ENCODE data around the gene ACP2. TPM values are rescaled to one million over a fixed set of nuclear protein-coding genes. Genes with fewer than 3 reads are reported as not detected.
"Not testable (repeated sequence)": the region's sequence is repeated elsewhere in the genome, so short reads cannot be mapped to it uniquely, and the experiment has no call there.

The ACP2 gene
- polyA plus RNA-seq, 1 donor = 20.9 TPM

GRCh38 chr11:47202576-47202975, 46.0 kb downstream of the ACP2 start:
- DNase-seq (ENCODE audit: low read depth) = no peak

- DNase-seq (ENCODE audit: low read depth) = no peak
Observed at GRCh38 chr11:47201015-47201414, 47.6 kb downstream of the ACP2 start.

GRCh38 chr11:47198161-47198560, 50.5 kb downstream of the ACP2 start:
- DNase-seq (ENCODE audit: low read depth) = not testable (repeated sequence)

- no peak for DNase-seq (ENCODE audit: low read depth)
Observed at GRCh38 chr11:47192111-47192510, 56.5 kb downstream of the ACP2 start.

GRCh38 chr11:47191137-47191536, 57.5 kb downstream of the ACP2 start:
- not testable (repeated sequence) for DNase-seq (ENCODE audit: low read depth)

Other genes starting within 250 kb of the ACP2 start
- 88.0 TPM for gene ARFGAP2, start 71.9 kb downstream of the ACP2 start, polyA plus RNA-seq (ENCODE audit: insufficient read length)
- gene PACSIN3, start 62.4 kb downstream of the ACP2 start, polyA plus RNA-seq (ENCODE audit: insufficient read length) = 250 TPM
- gene DDB2, start 33.8 kb downstream of the ACP2 start, polyA plus RNA-seq (ENCODE audit: insufficient read length) = 12.7 TPM
- gene NR1H3, start 9.2 kb upstream of the ACP2 start, polyA plus RNA-seq (ENCODE audit: insufficient read length) = 16.2 TPM
- 31.6 TPM for gene MADD, start 21.3 kb upstream of the ACP2 start, polyA plus RNA-seq (ENCODE audit: insufficient read length)
- gene MYBPC3, start 103.9 kb upstream of the ACP2 start, polyA plus RNA-seq (ENCODE audit: insufficient read length) = 0.75 TPM
- gene SPI1, start 129.7 kb upstream of the ACP2 start, polyA plus RNA-seq (ENCODE audit: insufficient read length) = 6.7 TPM
- 35.3 TPM for gene SLC39A13, start 159.8 kb upstream of the ACP2 start, polyA plus RNA-seq (ENCODE audit: insufficient read length)
- 123 TPM for gene PSMC3, start 177.6 kb upstream of the ACP2 start, polyA plus RNA-seq (ENCODE audit: insufficient read length)
- gene RAPSN, start 200.3 kb upstream of the ACP2 start, polyA plus RNA-seq (ENCODE audit: insufficient read length) = 93.1 TPM

Data from forelimb muscle (tissue), 1 donor.